Osteoblast (primary cell): Measurements from ENCODE around the gene YTHDF1. TPM values are rescaled to one million over a fixed set of nuclear protein-coding genes. Genes with fewer than 3 reads are reported as not detected.
A peak's percentile ranks its signal among the peaks of the same experiment; 100 is the strongest.

ENCODE experiments used
- DNase-seq: peaks from one replicate; pipeline ENCODE4 v3.0.0; 2011; ENCODE audit warnings: low spot score, mixed read lengths; ENCODE audit not compliant: insufficient read length; ENCODE audit errors: missing footprints
- H2AFZ ChIP-seq: 2 replicates; pipeline ENCODE4 v1.6.0; 2011; ENCODE audit warnings: mild to moderate bottlenecking, low read length
- H3K27ac ChIP-seq: 2 replicates; pipeline ENCODE4 v1.5.1; 2011; ENCODE audit warnings: mild to moderate bottlenecking, low read depth, low read length, moderate library complexity
- H3K27me3 ChIP-seq: 2 replicates; pipeline ENCODE4 v1.6.0; 2012; ENCODE audit warnings: mild to moderate bottlenecking, control low read depth, inconsistent platforms, low read length, moderate library complexity; ENCODE audit not compliant: insufficient read depth
- H3K36me3 ChIP-seq: 2 replicates; pipeline ENCODE4 v1.5.1; 2011; ENCODE audit warnings: mild to moderate bottlenecking, low read length, control low read depth, moderate library complexity; ENCODE audit not compliant: insufficient read depth
- H3K4me1 ChIP-seq: 2 replicates; pipeline ENCODE4 v1.5.1; 2011; ENCODE audit warnings: mild to moderate bottlenecking, low read length, control low read depth, moderate library complexity; ENCODE audit not compliant: insufficient read depth
- H3K4me2 ChIP-seq: 2 replicates; pipeline ENCODE4 v1.6.0; 2011; ENCODE audit warnings: mild to moderate bottlenecking, low read length; ENCODE audit not compliant: insufficient read depth
- H3K4me3 ChIP-seq: fragments of 200-600 bp; sonication (generic); 3 replicates; pipeline ENCODE4 v1.5.1; 2012; ENCODE audit warnings: mild to moderate bottlenecking, low read length, inconsistent platforms; ENCODE audit not compliant: insufficient read depth
- H3K79me2 ChIP-seq: 2 replicates; pipeline ENCODE4 v1.6.0; 2012; ENCODE audit warnings: mild to moderate bottlenecking, low read length, control low read depth, inconsistent platforms; ENCODE audit not compliant: insufficient read depth
- H3K9me3 ChIP-seq: 2 replicates; pipeline ENCODE4 v1.5.1; 2011; ENCODE audit warnings: low read depth, low read length, control low read depth
- H4K20me1 ChIP-seq: 2 replicates; pipeline ENCODE4 v1.6.0; 2012; ENCODE audit warnings: mild to moderate bottlenecking, low read length, control low read depth; ENCODE audit not compliant: insufficient read depth
- total RNA-seq: library from RNA; depleted of rRNA; stranded (reverse); fragments of >200 nt; gene quantifications from 2 replicates; pipeline ENCODE4 v1.2.3, GENCODE V29; 2012
- TF ChIP-seq, protein P1 (sequence below): IDR thresholded peaks from 2 replicates; pipeline ENCODE4 v1.5.1; 2011; ENCODE audit warnings: mild to moderate bottlenecking, low read depth, low read length, moderate library complexity; ENCODE audit errors: extremely low read depth

The YTHDF1 gene
- total RNA-seq, 1 donor = 23.9 TPM

DNA sequence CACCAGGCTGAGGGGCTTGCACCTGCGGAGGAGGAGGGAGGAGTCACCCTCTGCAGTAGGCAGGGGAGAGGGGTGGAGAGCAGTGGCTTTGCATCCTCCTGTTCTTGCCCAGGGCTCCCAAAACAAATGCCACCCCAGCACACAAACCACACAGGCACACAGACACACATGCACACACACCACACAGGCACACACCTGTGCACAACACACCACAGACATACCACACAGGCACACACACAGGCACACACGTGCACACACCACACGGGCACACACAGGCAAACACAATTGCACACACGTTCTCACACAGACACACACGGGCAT is 26.6 kb downstream of the YTHDF1 start:
- no peak overlapping the region for H3K4me2 ChIP-seq

DNA sequence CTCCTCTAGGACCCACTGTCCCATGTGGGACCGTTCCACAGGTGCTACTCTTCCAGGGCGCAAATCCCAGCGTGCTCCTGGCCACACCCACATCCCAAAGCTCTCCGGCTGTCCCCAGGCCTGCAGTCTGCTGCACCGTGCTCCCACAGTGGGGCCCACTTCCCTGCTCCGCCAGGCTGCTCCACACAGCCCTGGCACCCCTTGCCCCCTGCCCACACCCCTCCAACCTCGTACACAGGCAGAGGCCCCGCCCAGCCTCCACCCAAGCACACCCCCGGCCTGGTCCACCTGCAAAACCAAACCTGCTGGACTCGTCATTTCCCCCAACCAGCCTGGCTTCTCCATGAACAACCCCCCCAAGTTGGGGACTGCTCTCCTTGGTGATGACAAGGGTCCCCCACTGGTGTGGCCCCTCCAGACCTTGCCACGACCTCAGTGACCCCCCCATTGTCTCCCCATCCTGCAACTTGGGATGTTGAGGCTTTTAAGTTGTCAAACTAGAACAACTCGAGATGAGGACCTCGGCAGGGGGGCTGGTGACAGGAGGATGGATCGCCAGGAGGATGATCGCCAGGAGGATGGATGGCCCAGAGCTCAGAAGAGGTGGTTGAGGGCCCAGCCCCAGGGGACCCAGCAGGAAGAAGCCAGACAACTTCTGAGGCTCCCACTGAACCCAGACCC is 27.1 kb downstream of the YTHDF1 start:
- TF ChIP-seq, protein P1, sequence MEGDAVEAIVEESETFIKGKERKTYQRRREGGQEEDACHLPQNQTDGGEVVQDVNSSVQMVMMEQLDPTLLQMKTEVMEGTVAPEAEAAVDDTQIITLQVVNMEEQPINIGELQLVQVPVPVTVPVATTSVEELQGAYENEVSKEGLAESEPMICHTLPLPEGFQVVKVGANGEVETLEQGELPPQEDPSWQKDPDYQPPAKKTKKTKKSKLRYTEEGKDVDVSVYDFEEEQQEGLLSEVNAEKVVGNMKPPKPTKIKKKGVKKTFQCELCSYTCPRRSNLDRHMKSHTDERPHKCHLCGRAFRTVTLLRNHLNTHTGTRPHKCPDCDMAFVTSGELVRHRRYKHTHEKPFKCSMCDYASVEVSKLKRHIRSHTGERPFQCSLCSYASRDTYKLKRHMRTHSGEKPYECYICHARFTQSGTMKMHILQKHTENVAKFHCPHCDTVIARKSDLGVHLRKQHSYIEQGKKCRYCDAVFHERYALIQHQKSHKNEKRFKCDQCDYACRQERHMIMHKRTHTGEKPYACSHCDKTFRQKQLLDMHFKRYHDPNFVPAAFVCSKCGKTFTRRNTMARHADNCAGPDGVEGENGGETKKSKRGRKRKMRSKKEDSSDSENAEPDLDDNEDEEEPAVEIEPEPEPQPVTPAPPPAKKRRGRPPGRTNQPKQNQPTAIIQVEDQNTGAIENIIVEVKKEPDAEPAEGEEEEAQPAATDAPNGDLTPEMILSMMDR = no peak
- Histone ChIP-seq H3K79me2 (no peaks in the 10 kb centered on the region), H3K4me3 (no peak overlapping the region), H3K27me3 (no peaks in the 10 kb centered on the region), H3K36me3 (no peaks in the 10 kb centered on the region), H3K4me2 (no peak overlapping the region), H2AFZ (no peak overlapping the region), H3K9me3 (no peaks in the 10 kb centered on the region), H3K4me1 (no peaks in the 10 kb centered on the region), H3K27ac (no peak overlapping the region), H4K20me1 (no peaks in the 10 kb centered on the region)
- peak; percentile 60 for DNase-seq

More for the DNA sequence above, 26.6 kb downstream of the YTHDF1 start:
- H4K20me1 ChIP-seq = peaks cover 3% of the 10 kb centered on the region
- H3K36me3 ChIP-seq = no peaks in the 10 kb centered on the region
- no peaks in the 10 kb centered on the region for H3K4me1 ChIP-seq
- no peak overlapping the region for H3K27ac ChIP-seq
- H3K27me3 ChIP-seq = no peaks in the 10 kb centered on the region
- TF ChIP-seq, protein P1 = no peak
- DNase-seq = no peak
- no peak overlapping the region for H3K4me3 ChIP-seq
- no peaks in the 10 kb centered on the region for H3K9me3 ChIP-seq
- H2AFZ ChIP-seq = no peak overlapping the region
- peaks cover 2% of the 10 kb centered on the region for H3K79me2 ChIP-seq

DNA sequence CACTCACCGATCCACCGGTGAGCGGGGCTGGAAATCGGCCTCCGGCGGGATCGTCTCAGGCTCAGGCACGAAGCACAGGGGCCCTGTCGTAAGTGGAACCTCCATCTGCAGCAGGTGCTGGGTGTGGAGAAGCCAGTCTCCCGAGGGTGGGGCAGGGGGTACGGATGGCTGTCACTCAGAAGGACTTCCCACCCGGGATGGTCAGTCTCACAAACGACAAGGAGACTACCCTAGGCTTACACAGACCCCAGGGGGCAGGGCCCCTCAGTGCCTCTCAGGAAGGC is 27.8 kb downstream of the YTHDF1 start:
- H3K4me3 ChIP-seq = no peak overlapping the region
- no peaks in the 10 kb centered on the region for H3K4me1 ChIP-seq
- peak; percentile 83 for DNase-seq
- H4K20me1 ChIP-seq = no peaks in the 10 kb centered on the region
- no peak overlapping the region for H3K27ac ChIP-seq
- H3K36me3 ChIP-seq = no peaks in the 10 kb centered on the region
- no peaks in the 10 kb centered on the region for H3K79me2 ChIP-seq
- no peak overlapping the region for H2AFZ ChIP-seq
- no peaks in the 10 kb centered on the region for H3K9me3 ChIP-seq
- TF ChIP-seq, protein P1 = no peak
- H3K4me2 ChIP-seq = no peak overlapping the region
- no peaks in the 10 kb centered on the region for H3K27me3 ChIP-seq

DNA sequence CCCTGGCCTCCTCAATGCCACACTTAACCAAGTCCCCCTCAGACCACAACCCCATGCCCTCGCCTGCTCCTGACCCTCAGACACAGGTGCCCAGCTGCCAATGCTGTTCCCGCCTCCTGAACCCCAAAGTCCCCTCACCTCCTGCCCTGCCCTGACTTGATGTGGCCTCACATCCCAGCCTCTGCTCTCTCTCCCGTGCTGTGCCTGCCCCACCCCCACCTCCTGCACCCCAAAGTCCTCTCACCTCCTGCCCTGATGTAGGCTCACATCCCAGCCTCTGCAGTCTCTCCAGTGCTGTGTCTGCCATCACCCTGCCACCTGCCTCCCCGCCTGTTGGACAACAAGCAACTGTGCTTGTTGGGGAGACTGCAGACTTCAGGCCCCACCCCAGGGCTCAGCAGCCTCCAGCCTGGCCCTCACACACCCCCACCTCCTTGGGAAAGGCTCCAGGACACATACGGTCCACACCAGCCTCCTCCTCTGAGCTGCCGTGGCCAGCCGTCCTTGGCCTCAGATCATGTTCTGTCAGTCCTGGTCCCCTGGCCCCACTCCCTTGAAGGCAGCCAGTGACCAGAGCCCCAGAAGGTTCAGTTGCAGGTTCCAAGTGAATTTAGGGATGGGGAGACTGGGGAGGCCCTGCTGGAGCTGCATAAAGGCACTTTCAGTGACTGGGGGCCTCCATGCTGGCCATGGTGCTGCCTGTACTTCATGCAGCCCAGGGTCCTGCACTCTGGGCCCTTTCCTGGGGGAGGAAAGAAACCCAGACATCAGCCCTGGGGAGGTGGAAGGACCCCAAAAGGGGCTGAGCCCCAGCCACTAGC is 28.4 kb downstream of the YTHDF1 start:
- Histone ChIP-seq H3K36me3 (no peaks in the 10 kb centered on the region), H3K79me2 (no peaks in the 10 kb centered on the region), H3K4me2 (no peak overlapping the region), H2AFZ (no peak overlapping the region), H3K4me1 (no peaks in the 10 kb centered on the region), H3K4me3 (no peak overlapping the region), H3K27ac (no peak overlapping the region), H3K9me3 (no peaks in the 10 kb centered on the region), H3K27me3 (no peaks in the 10 kb centered on the region), H4K20me1 (no peaks in the 10 kb centered on the region)
- peak; percentile 84 for DNase-seq
- TF ChIP-seq, protein P1 = no peak
